Activated CD4-positive, alpha-beta T cell treated with anti-CD3 and anti-CD28 coated beads for 24 hours (primary cell): ENCODE data around the gene NLGN1.

Source experiments
- DNase-seq, 2 donors: peaks; one replicate each; pipeline ENCODE4 v3.0.0-alpha.2; 2020; ENCODE audit warnings: low read depth in 2 of 2

Gene NLGN1

GRCh38 chr3:173902401-173902800 lies 504.9 kb downstream of the NLGN1 start:
- no peak for DNase-seq

DNA sequence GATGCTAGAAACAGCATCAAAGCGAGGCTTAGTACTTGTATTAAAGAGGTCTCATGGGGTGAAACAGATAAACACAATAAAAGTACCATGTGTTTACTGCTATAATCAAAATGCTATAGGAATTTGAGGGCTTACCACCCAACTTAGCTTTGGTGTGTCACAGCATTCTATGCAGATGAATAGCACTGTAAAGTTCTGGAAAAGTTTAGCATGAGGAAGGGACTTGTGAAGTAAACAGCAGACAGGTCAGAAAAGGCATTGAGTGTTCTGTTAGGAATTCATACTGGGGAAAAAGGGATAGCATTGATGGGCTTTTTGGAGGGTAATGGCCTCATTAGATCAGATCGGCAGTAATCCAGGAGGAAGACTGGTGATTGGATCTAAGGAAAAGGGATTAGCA lies 505.3 kb downstream of the NLGN1 start:
- no peak for DNase-seq

GRCh38 chr3:173905381-173905780 lies 507.8 kb downstream of the NLGN1 start:
- no peak for DNase-seq

DNA sequence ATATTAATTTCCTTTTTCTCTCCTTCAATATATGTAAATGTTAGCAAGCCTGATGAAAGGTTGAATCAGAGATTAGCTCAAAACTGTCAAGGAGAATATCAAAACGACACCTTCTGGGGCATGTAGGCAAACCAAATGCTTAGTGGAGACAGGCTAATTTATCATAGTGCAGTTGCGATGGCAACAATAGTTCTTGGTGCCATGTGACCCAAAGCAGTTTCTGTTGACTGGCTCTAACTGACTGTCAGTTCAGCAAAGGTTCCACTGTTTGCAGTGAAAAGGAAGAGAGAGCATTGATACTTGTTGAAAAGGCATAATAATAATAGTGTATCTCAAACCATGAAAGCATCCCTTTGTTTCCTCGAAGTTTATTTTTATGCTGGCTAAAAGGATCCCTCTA lies 513.9 kb downstream of the NLGN1 start:
- DNase-seq: no peak

DNA sequence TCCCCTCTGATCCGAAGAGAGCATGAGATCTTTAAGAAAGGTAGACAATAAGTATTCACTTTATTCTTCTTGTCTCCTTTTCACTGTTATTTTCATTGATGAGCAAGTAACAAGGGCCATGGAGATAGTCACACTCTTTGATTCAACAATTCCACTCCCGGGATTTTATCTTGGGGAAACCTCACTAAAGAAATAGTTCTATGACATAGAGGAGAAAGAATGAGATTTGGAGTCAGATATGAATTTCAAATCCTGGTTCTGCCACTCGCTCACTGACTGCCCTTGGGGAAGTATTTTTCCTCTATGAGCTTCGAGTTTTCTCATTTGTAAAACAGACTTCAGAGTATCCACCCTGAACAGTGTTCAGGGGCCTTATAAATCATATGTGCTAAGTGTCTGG lies 514.6 kb downstream of the NLGN1 start:
- no peak for DNase-seq

DNA sequence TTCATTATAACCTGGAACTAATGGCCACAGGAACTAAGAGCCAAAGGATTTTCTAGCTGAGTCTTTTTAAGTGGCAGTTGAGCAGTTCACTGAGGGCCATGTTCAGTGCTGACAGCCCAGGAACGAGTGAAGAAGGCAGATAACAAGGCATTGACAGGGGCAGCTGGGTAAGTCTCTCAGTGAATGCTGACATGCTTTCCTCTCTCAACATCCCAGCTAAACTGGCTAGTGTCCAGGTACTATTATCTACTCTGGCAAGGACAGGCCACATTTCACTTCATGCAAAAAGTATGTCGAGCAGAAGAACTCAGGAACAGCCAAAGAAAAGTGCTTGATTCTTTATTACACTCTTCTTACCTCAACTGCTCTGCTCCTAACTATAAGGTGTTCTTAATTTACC lies 515.9 kb downstream of the NLGN1 start:
- no peak for DNase-seq

GRCh38 chr3:173913974-173914421 lies 516.5 kb downstream of the NLGN1 start:
- DNase-seq: no peak

DNA sequence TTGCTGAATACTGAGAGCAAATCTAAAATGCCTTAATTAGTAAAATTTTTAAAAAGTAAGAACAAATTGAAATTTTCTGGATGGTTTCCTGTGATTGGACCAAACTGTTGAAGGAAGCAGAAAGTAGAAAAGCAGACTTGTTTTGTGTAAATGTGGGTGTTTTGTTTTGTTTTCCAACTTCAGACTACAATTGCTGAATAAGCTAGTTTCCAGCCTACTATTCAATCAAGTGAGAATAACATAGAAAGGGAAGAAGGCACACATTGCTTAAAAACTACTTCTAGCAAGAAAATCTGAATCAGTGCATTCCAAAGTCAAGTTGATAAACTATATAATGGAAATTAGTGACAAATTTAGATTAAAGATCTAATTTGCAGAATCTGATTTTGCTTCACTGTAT lies 519.3 kb downstream of the NLGN1 start:
- DNase-seq: no peak

GRCh38 chr3:173920386-173920785 lies 522.8 kb downstream of the NLGN1 start:
- no peak for DNase-seq

DNA sequence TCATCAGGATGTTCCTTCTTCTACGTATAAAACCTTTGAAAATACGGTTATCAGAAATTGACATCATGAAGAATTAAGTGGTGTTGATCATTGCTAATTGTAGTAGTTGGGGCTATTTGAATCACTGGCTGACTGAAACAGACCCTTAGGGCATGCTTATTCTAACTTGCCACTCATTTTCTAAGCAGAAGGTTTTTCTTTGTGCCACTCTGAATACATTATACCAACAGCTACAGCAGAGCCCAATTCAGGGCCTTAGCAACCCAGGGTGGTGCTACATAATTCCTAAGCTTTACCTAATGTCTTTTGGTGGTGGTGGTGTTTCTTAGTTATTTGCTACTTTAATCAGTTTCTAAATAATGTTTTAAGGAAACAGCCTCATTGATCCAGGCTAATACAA lies 524.2 kb downstream of the NLGN1 start:
- no peak for DNase-seq

GRCh38 chr3:173923204-173923603 lies 525.7 kb downstream of the NLGN1 start:
- DNase-seq: no peak

DNA sequence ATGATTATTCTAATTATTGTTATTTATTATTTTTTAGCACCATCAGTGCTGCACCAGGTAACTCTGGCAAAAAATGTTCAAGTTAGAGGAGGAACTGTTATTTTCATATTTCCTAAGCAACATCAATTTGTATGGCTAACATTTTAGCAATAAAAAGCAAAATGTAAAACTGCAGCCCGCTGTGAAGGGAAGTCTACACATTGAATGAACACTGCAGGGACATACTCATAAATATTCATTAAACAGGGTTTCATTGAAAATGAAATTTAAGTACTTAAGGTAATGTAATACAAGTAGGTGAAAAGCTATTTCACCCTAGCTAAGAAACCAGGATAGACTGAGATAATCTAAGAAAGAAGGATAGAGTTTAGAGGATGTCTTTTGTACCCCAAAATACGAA lies 532.7 kb downstream of the NLGN1 start:
- DNase-seq: no peak

GRCh38 chr3:173932624-173933023 lies 535.1 kb downstream of the NLGN1 start:
- DNase-seq: no peak

DNA sequence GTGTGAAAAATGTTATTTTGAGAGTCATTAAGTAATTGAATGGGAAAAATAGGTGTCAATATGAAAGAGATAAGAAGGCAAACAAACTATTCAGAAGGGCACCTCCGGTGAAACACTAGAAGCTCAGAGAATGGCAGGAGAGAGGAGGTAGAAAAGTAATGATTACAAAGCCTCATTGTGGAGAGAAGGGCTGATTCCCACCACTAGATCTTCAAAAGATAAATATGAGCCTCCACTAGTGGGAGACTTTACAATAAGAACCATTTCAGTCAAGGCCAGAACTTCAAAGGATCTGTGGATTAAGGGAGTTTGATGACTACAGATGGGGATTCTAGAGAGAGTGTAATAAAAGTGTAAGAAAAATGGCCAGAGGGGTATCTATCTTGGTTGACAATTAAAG lies 535.6 kb downstream of the NLGN1 start:
- DNase-seq: no peak

GRCh38 chr3:173936316-173936715 lies 538.8 kb downstream of the NLGN1 start:
- DNase-seq: no peak

- DNase-seq: no peak
Measured at GRCh38 chr3:173938159-173938558, 540.6 kb downstream of the NLGN1 start.

GRCh38 chr3:173938616-173939015 lies 541.1 kb downstream of the NLGN1 start:
- DNase-seq: no peak

GRCh38 chr3:173939331-173939730 lies 541.8 kb downstream of the NLGN1 start:
- DNase-seq: no peak

DNA sequence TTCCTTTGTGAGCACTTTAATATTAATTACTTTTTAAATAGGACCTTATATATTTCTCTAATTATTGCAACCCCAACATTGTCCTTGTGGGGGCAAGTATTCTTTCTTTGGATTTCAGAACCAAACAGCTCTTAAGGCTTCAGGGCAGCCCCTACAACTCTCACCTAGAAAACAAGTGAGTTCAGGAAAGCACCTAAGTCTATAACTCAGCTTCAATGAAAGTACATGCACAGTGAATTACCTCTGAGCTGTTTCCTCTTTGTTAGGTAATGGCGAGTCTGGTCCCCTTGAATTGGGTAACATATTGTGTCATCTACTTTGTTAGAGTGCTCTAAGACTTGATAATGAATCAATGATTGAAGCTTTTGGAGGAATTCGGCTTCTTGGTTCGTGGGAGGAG lies 545.7 kb downstream of the NLGN1 start:
- DNase-seq: no peak

DNA sequence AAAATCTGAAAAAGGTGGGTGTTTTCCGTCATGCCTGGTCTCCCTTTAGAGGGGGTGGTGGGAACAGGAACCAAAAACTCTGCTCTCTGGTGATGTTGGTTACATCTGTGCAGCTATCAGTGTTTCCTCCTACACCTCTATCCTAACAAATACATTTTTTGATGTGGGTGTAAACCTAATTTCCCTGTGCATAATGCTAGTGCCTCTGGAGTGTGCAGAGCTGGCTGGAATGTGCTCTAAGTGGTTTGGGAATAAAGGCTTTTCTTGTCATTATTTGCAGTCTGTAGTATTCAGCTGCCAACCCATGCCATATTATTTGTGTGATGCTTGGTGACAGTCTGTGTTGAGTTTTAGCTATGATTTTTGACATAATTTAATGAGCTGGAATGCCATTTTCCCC lies 547.6 kb downstream of the NLGN1 start:
- no peak for DNase-seq

GRCh38 chr3:173945806-173946205 lies 548.3 kb downstream of the NLGN1 start:
- no peak for DNase-seq

DNA sequence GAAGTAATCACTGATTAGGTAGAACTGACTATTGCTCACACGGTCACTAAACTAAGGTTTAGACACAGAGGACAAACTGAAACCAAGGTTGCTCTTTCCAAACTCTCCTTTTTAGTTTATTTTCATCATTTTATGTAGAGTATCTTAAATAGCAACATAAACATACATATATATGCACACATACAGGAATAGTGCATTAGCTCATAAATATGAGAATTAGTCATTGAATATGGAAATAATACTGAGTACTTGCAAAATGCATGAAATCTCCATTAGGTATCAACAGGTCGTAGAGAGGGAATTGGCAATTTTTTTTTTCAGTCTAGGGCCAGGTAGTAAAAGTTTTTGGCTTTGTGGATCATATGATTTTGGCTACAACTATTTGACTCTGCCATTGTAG lies 557.1 kb downstream of the NLGN1 start:
- no peak for DNase-seq

DNA sequence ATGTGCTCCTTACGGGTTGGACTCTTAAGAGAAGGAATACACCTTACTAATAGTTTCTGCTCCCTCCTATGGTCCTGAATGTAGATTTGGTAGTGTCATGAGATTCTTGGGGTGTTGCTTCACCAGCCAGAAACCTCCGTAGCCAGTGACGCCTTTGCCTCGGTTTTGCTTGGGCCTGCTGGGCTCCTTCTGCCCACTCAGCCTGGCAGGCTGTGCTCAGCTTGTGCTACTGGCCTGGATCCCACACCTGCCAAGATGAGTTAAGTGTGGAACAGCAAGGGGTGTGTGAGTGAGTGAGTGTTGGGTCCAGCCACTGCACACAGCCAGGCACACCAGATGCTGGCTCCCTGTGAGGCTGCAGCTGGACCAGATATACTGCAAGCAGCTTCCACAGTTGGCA lies 560.1 kb downstream of the NLGN1 start:
- DNase-seq: no peak

GRCh38 chr3:173958805-173959204 lies 561.3 kb downstream of the NLGN1 start:
- no peak for DNase-seq

DNA sequence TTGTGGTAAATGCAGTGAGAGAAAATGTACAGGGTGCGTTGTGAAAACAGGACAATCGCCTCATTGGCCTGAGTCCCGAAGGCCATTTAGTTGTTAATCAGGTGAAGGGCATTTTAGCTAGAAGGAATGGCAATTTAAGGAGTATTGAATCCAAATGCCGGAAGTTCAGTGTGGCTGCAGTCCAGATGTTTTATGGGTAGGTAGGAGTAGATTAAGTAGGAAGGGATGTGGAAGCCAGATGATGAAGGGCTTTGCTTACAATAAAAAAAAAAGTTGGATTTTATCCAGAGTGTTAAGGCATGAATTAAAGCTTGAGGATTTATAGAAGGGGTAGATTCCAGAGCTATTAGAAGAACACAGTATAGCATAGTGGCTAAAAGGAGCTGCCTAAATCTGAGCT lies 572.7 kb downstream of the NLGN1 start:
- DNase-seq: no peak
